Globus pallidus (tissue), 1 donor: ENCODE measurements around the gene ACTN1.
"Not testable (repeated sequence)": the region's sequence is repeated elsewhere in the genome, so short reads cannot be mapped to it uniquely, and the experiment has no call there.

Source experiments
- DNase-seq: peaks from one replicate; pipeline ENCODE4 v3.0.0-alpha.2; 2015; ENCODE audit warnings: low spot score

Gene ACTN1

GRCh38 chr14:68979021-68979721, at the start of gene ACTN1:
Gene ACTN1, minus strand, starts transcription at chr14:68979302. Its CDS starts 246 bp downstream, at chr14:68979056.
- peak; percentile 70 for DNase-seq

DNA sequence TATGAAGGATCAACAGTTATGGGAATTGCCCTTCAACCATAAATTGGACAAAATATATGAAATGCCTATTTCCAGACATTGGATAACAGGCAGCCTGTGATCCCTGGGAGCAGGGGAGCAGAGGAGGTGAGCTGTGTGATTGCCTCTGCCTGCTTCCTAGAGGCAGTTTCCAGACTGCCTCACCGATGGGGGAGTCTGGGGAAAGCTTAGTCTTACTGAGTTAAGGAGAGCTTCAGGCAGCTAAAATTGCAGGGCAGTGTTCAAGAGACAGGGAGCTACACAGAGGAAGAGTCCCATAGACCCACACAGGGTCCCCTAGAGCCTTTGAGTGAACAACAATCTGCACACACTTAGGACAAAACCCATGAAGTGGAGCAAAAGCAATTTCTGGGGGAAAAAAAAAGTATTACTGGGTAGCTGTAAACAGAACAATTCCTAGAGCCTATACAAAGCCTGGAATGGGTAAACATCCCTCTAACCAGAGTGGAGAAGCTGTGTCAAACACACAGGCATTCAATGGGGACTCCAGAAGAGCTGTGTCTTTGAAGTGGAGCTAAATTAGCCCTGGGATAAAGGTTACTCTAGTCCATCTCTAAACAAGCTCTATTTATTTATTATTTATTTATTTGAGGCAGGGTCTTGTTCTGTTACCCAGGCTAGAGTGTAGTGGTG, 48.3 kb upstream of the ACTN1 start:
- DNase-seq = no peak

GRCh38 chr14:69023035-69023434, 43.9 kb upstream of the ACTN1 start:
- no peak for DNase-seq

DNA sequence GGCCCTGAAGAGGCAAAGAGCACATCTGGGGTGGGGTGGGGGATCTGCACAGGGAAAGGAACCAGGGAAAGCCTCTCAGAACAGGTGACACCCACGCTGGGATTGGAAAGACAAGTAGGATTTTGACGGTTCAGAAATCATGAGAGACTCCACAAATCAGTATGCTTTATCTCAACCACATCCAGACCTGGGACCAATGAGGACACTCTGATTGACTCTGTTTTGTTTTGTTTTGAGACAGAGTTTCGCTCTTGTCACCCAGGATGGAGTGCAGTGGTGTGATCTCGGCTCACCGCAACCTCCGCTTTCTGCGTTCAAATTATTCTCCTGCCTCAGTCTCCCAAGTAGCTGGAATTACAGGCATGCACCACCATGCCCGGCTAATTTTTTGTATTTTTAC, 43.0 kb upstream of the ACTN1 start:
- not testable (repeated sequence) for DNase-seq

- DNase-seq = no peak
Observed at GRCh38 chr14:69017706-69018105, 38.6 kb upstream of the ACTN1 start.

DNA sequence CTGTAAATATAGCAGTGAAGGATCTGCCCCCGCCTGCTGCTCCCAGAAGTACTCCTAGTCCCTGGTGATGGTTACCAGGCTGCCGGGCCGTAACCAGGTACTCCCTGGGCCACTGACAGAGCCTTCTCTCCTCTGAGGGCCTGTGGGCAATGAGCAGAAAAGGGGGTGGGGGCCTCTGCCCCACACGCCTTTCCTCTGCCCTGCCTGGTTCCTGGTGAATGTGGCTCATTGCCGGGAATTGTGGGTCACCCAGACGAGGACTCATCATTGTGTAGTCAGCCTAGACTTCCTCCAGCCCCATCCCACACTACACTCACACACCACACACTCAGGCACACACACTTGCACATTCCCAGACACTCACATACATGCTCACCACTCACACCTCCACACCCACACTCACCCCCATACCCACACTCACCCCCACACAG, 35.7 kb upstream of the ACTN1 start:
- no peak for DNase-seq

DNA sequence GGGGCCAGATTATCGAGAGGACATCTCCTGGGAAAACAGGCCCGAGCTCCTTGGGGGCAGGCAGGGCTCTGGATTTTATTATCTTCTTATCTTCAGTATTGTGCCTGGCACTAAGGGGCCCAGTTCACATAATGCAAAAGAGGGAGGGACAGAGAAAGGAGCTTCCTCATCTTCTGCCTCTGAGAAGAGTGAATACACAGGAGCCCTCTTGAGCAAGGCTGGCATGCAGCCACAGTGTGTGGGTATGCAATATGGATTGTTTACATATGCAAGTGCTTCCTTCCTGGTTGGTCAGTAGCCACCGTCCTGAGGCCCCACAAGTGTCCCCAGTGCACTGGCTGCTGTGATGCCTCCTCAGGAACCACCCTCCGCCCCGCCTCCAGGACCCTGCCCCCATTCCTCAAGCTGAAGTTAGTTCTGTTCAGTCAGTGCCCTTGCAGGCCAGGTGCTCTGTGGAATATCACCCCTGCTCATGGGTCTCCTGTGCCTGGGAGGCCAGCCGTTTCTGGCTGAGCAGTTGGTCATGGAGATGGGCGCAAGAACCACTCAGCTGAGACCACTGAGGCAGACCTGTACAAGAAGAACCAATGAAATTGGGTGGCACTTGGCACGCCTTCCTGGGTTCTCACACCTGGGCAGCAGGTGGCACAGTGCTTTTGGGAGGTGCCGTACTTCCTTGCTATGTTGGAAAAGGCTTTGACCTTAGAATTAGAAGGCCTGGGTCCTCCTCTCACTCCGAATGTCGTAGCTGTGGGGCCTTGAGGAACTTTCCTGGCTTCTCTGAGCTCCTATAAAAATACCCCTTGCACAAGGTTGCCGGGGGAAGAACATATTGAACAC, 35.1 kb upstream of the ACTN1 start:
- DNase-seq = no peak

DNA sequence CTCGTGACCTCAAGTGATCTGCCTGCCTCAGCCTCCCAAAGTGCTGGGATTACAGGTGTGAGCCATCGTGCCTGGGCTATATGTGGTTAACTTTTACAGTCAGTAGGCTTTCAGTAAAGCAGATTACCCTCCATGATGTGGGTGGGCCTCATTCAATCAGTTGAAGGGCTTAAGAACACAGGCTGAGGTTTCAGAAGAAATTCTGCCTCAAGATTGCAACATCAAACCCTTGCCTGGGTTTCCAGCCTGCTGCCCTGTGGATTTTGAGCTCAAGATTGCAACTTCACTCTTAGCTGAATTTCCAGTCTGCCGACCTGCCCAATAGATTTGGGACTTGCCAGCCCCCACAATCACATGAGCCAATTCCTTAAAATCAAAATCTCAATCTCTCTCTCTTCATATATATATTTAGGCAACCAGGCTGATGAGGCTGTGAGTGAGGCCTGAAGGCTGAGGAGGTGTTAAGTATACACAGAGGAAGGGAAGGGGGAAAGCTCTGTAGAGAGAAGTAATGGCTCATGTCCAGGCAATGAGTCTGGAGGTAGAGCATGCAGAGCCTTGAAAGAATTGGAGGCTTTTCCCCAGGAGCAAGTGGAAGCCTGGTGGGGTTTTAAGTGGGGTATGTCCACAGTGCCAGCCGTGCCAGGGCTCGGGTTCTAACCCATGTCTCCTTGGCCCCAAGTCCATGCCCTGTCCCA, 33.3 kb upstream of the ACTN1 start:
- no peak for DNase-seq

GRCh38 chr14:69010648-69011047, 31.5 kb upstream of the ACTN1 start:
- DNase-seq = no peak

DNA sequence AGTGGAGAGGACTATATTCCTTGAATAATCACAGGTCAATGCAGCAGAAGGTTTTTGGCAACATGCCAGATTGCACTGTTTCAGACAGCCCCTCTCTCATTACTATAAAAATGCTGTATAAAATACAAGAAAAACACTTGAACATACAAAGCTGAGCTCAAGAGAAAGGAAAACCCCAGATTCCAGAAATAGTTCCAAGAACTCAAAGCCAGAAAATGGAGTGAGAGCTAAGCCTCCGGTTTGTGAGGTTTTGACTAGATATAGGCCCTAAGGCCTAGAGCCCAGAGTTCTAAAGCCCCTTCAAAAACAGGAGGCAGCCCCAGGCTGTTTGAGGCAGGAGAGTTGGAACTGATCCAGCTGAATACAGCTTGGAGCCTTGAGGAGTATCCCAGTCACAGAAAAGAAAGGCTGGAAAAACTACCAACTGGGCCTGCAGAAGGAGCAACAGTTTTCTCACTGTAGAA, 29.4 kb upstream of the ACTN1 start:
- no peak for DNase-seq

DNA sequence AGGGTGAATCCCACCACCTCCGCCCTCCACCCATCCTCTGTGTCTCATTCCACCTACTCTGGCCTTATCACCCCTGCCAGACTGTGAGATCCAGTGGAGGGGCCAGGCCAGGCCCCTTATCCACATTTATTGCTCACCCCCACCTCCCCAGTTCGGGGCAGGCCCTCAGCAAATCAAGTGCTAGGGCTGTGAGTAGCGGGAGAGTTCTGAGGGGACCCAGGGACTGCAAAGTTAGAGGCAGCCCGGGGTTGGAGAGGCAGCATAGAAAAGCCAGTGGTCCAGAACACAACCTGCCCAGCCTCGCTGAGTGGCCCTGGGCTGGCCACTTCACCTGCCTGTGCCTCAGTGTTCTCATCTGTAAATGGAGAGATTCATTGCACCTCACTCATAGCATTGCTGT, 27.2 kb upstream of the ACTN1 start:
- no peak for DNase-seq

DNA sequence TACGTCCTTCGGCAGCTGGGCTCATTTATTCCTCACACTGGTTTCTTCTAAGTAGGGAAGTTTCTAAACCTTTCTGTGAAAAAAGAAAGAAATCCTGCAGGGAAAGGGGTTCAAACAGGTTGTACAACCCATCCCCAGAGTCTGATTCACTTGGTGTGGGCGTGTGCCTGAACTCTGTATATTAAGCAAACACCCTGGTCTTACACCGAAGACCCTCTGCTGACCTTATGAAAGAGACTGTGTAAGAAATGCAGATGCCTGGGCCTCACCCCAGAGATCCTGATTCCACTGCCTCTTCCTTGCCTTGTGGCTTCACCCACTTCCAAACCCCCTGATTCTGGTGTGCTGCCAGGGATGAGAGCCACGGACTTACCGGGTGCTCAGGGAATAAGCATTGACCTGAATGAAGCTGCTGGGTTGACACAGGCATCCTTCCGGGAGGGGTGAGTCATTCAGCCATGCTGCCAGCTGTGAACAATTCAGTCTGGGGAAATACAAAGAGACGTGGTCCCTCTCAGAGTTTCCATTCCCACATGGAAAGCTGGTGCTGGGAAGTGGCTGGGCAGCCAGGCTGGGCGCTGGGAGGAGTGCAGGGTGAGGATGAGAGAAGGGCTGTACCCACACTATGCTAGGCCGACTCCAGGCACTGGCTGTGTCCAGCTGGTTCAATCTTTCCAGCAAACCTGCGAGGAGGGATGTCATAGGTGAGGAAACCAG, 26.5 kb upstream of the ACTN1 start:
- no peak for DNase-seq

GRCh38 chr14:69004731-69005431, 25.8 kb upstream of the ACTN1 start:
- no peak for DNase-seq

- DNase-seq = no peak
Observed at GRCh38 chr14:69003626-69004025, 24.5 kb upstream of the ACTN1 start.

- no peak for DNase-seq
Observed at GRCh38 chr14:69002069-69002468, 23.0 kb upstream of the ACTN1 start.

GRCh38 chr14:69001375-69001774, 22.3 kb upstream of the ACTN1 start:
- no peak for DNase-seq

GRCh38 chr14:68998062-68998461, 19.0 kb upstream of the ACTN1 start:
- no peak for DNase-seq

DNA sequence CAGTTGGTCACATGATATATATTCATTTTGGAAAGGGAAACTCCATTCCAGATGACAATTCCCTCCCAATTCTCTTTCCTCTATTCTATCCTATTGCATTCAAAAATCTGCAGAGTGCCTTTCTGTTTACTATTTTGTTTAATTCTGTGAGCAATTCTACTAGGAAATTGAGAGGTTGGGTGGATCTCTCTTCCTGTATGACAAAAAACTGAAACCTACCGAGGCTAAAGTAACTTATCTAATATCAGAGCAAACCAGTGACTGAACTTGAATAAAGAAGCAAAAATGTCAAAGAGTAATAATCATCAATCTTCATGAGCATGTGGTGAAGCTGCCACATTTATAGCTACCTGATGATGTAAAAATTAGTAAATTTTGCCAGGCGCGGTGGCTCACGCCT, 16.6 kb upstream of the ACTN1 start:
- no peak for DNase-seq

DNA sequence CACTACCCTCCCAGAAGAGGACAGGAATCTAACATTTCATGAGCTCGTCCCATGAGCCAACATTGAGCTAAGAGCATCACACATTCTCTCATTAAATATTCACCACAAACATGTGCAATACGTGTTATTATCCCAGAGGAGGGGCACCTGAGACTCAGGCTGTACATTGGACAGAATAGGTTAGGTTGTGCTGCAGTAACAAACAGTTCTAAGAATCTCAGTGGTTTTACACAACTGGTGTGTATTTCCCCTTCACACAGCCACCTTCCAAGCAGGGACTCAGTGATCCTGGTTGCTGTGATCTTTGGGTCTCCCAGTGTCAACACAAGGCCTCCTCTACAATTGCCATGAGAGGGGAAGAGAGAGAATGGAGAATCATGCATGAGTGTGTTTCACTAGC, 15.0 kb upstream of the ACTN1 start:
- DNase-seq = no peak

DNA sequence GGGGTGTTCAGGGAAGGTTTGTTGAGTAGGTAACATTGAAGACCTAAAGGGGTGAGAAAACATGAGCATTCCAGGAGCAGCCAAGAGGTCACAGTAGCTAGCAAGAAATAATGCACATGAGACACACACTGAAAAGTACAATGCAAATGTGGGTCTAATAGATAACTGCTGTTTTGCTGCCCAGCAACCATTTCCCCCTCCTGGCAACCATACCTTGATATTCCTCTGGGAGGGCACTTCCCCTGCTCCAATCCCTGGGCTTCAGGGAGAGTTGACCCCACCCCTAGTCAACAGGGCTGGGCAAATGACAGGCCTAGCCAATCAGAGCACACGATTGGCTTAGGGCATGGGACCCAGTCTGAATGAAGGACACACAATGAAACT, 8.5 kb upstream of the ACTN1 start:
- DNase-seq = no peak
